ENCODE results near the gene NOS3. TPM values are rescaled to one million over a fixed set of nuclear protein-coding genes. Genes with fewer than 3 reads are reported as not detected.

The NOS3 gene
- total RNA-seq, 1 donor from 2014 or later = 185 TPM

DNA sequence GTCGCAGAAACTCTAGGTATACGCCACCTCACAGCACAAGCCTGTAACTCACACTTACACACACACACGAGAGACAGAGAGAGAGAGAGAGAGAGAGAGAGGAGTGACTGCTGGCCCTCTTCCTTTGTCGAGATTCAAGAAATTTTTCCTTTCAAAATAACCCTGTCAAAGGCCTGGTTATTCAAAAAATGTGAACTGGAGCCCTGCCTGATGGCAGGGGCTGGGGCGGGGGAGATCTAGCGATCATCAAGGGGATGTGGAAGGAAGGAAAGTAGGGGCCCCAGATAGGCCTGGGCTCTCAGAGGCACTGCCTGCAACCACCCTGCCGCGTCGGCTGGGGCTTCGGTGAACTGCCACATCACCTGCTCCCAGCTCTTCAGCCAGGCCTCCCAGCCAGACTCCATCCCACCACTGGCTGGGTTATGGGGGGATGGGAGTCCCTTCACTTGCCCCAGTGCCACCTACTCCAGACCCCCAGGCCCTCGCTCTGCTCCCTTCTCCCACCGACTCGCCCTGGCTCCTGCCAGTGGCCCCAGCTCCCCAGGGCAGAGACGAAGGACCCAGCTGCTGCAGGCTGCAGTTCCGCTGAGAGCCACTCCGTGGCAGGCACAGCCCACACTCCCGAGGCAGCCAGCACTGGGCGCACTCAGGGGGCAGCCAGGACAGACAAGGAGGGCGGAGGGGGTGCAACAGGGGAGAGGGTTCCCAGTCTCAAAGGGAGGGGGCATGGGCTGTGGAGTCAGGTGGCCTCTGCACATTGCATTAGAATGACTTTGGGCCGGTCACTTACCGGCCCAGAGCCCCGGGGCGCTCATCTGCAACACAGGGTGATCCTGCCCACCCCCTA, 28.0 kb upstream of the NOS3 start:
- H3K4me3 ChIP-seq = no peak overlapping the region
- DNase-seq (ENCODE audit: low spot score in 2 of 2) = no peak
- H3K4me1 ChIP-seq = no peaks in the 10 kb centered on the region
- H3K27ac ChIP-seq = no peak overlapping the region
- TF ChIP-seq, protein P1, sequence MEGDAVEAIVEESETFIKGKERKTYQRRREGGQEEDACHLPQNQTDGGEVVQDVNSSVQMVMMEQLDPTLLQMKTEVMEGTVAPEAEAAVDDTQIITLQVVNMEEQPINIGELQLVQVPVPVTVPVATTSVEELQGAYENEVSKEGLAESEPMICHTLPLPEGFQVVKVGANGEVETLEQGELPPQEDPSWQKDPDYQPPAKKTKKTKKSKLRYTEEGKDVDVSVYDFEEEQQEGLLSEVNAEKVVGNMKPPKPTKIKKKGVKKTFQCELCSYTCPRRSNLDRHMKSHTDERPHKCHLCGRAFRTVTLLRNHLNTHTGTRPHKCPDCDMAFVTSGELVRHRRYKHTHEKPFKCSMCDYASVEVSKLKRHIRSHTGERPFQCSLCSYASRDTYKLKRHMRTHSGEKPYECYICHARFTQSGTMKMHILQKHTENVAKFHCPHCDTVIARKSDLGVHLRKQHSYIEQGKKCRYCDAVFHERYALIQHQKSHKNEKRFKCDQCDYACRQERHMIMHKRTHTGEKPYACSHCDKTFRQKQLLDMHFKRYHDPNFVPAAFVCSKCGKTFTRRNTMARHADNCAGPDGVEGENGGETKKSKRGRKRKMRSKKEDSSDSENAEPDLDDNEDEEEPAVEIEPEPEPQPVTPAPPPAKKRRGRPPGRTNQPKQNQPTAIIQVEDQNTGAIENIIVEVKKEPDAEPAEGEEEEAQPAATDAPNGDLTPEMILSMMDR (IDR thresholded peaks at IDR 0.05) = peak; percentile 57 to 79 (median 68)
- H3K36me3 ChIP-seq = no peaks in the 10 kb centered on the region
- no peaks in the 10 kb centered on the region for H3K9me3 ChIP-seq
- intact Hi-C loops (cut with DNase I) = loop anchor here (2.0 to 5.0 kb wide), 2 partner anchors 55 to 148 kb away; no protein-coding TSS in a partner anchor
- H3K27me3 ChIP-seq = no peaks in the 10 kb centered on the region

DNA sequence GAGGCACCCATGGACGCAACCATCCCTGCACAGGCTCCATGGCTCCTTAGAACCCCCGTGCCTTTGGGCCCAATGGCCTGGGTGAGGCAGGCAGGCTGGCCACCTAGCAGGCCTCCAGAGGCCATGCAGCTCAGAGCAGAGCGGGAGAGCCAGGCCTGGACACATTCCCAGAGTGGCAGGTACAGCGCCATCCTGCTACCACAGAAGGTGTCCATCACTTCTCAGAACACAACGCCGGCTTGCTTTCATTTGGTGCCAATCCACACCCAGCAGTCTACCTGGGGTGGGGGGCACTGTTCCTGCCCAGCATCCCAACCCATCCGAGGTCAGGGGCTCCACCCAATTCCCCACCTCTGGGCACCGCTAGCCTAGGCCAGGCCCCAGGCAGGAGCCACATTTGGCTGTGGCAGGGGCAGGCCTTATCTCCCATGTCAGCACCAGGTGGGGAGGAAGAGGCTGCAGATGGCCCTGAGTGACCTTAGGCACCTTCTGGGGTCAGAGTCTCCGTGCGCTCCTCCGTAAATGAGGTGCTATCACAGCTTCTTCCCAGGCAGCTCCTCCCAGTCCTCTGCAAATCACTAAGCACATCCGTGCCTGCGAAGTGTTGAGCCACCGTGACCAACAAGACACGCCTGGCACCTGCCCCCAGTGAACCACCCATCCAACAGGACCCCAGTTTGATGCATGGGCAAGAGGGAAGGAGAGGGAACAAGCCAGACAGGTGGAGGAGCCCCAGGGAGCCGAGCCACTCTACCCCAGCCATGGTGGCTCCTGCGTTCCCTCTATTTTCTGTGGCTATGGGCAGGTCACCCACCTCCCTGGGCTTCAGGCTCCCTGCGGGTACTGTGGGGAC, 26.9 kb upstream of the NOS3 start:
- Histone ChIP-seq H3K27ac (no peak overlapping the region), H3K9me3 (no peaks in the 10 kb centered on the region), H3K4me1 (no peaks in the 10 kb centered on the region), H3K27me3 (no peaks in the 10 kb centered on the region), H3K4me3 (no peak overlapping the region), H3K36me3 (no peaks in the 10 kb centered on the region)
- intact Hi-C loops (cut with DNase I) = loop anchor here (2.0 to 5.0 kb wide), 2 partner anchors 53 to 147 kb away; no protein-coding TSS in a partner anchor
- TF ChIP-seq, protein P1 (IDR thresholded peaks at IDR 0.05) = no peak
- DNase-seq (ENCODE audit: low spot score in 2 of 2) = no peak

DNA sequence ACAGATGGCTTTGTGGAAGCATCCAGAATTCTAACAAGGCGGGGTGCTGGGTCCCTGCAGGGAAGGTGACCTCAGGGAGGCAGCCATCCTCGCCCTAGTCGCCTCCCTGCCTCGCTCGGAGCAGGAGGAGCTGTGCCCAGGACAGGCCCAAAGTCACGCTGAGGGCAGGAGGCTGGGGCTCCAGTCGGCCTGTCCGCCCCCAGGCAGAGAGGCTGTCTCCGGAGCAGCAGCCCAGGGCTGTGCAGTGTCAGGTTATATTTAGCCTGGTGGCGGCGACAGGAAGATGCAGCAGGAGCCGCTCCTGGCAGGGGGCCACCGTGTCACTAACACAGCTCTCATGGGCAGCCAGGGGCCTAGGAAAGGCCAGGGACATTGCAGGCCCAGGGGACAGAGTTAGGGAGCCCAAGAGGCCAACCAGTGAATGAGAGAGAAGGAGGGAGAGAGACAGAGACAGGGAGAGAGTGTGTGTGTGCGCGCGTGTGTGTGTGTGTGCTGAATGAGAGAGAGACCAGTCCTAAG, 26.2 kb upstream of the NOS3 start:
- TF ChIP-seq, protein P1 (IDR thresholded peaks at IDR 0.05) = no peak
- no peak for DNase-seq (ENCODE audit: low spot score in 2 of 2)
- Histone ChIP-seq H3K27ac (no peak overlapping the region), H3K4me1 (no peaks in the 10 kb centered on the region), H3K27me3 (no peaks in the 10 kb centered on the region), H3K4me3 (no peak overlapping the region), H3K9me3 (no peaks in the 10 kb centered on the region), H3K36me3 (no peaks in the 10 kb centered on the region)
- intact Hi-C loops (cut with DNase I) = loop anchor here (5.0 kb wide), 1 partner anchor 53 kb away; no protein-coding TSS in a partner anchor

DNA sequence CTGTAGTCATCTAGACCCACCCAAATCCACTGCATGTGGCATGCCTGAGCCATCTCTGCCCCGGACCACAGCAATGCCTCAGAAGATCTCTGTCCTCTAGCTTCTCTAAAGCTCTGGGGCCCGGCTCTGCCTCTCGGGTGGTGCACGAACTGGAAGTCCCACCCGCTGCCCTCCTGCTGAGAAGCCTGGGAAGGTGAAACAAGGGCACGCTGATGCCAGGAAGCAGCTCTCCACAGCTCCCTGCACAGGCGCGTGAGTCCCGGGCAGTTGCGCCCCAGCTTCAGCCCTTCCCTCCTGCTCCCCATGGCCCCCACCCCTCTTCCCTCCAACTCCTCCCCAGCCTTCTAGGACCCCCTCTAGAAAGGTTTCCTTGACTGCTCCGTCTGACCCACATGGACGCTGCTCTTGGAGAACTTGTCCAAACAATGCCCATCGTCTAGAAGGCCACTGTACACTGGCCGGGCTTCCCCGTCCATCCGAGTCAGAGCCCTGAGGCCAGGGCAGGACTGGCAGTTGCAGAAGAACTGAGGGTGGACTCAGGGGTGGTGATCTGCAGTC, 25.5 kb upstream of the NOS3 start:
- Histone ChIP-seq H3K36me3 (no peaks in the 10 kb centered on the region), H3K27me3 (no peaks in the 10 kb centered on the region), H3K9me3 (no peaks in the 10 kb centered on the region), H3K4me1 (no peaks in the 10 kb centered on the region), H3K4me3 (no peak overlapping the region), H3K27ac (no peak overlapping the region)
- intact Hi-C loops (cut with DNase I) = no loop called here
- DNase-seq (ENCODE audit: low spot score in 2 of 2) = no peak
- TF ChIP-seq, protein P1 (IDR thresholded peaks at IDR 0.05) = no peak

DNA sequence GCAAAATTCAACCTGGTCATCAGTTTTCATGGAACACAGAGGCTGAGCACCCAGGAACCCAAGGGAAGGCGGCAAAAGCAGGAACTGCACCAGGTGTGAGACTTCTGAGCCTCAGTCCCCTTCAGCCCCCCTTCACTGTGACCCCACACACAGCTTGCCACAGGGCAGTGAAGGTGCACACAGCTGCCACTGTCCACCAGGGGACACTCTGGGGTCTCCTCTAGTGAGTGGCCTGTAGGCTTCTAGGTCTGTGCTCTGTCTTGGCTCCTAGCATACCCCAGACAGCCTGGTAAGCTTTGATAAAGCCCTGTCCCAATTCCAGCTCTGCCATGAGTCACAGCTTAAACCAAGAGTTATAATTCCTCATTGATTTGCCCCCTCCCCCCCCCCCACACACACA, 24.8 kb upstream of the NOS3 start:
- Histone ChIP-seq H3K4me1 (no peaks in the 10 kb centered on the region), H3K36me3 (no peaks in the 10 kb centered on the region), H3K4me3 (no peak overlapping the region), H3K9me3 (no peaks in the 10 kb centered on the region), H3K27ac (no peak overlapping the region), H3K27me3 (no peaks in the 10 kb centered on the region)
- intact Hi-C loops (cut with DNase I) = no loop called here
- TF ChIP-seq, protein P1 (IDR thresholded peaks at IDR 0.05) = no peak
- no peak for DNase-seq (ENCODE audit: low spot score in 2 of 2)

All from ascending aorta (tissue), 2 donors.